Activated T-cell treated with anti-CD3 and anti-CD28 coated beads for 1 hour (primary cell): ENCODE measurements around the gene SEL1L3.

Experiments used
- DNase-seq: peaks from one replicate; pipeline ENCODE4 v3.0.0-alpha.2; 2020; ENCODE audit warnings: low read depth

The SEL1L3 gene

GRCh38 chr4:25743971-25744370, 118.8 kb downstream of the SEL1L3 start:
- no peak for DNase-seq

- DNase-seq: no peak
Measured at GRCh38 chr4:25729564-25729963, 133.2 kb downstream of the SEL1L3 start.

GRCh38 chr4:25728886-25729285, 133.9 kb downstream of the SEL1L3 start:
- DNase-seq: no peak

- DNase-seq: no peak
Measured at GRCh38 chr4:25727711-25728493, 134.9 kb downstream of the SEL1L3 start.

- no peak for DNase-seq
Measured at GRCh38 chr4:25725870-25726269, 136.9 kb downstream of the SEL1L3 start.

- no peak for DNase-seq
Measured at GRCh38 chr4:25723409-25723808, 139.4 kb downstream of the SEL1L3 start.

- no peak for DNase-seq
Measured at GRCh38 chr4:25722964-25723363, 139.8 kb downstream of the SEL1L3 start.

GRCh38 chr4:25713812-25714211, 149.0 kb downstream of the SEL1L3 start:
- no peak for DNase-seq

GRCh38 chr4:25712611-25713010, 150.2 kb downstream of the SEL1L3 start:
- DNase-seq: no peak

- no peak for DNase-seq
Measured at GRCh38 chr4:25710637-25711036, 152.2 kb downstream of the SEL1L3 start.

GRCh38 chr4:25704516-25704915, 158.3 kb downstream of the SEL1L3 start:
- no peak for DNase-seq

- DNase-seq: no peak
Measured at GRCh38 chr4:25703731-25704388, 158.9 kb downstream of the SEL1L3 start.

GRCh38 chr4:25702848-25703247, 159.9 kb downstream of the SEL1L3 start:
- no peak for DNase-seq

GRCh38 chr4:25700661-25701060, 162.1 kb downstream of the SEL1L3 start:
- DNase-seq: no peak

GRCh38 chr4:25697516-25697915, 165.3 kb downstream of the SEL1L3 start:
- no peak for DNase-seq
